CD4-positive, alpha-beta T cell (primary cell): Measurements from ENCODE around the gene ARPC3. TPM values are rescaled to one million over a fixed set of nuclear protein-coding genes. Genes with fewer than 3 reads are reported as not detected.
"Not testable (repeated sequence)": the region's sequence is repeated elsewhere in the genome, so short reads cannot be mapped to it uniquely, and the experiment has no call there.

Experiments used
- ATAC-seq: fragments of 200-7000 bp; cut with Tn5 transposase; one replicate; pipeline ENCODE4 v1.10.0; 2022; ENCODE audit warnings: mild to moderate bottlenecking; ENCODE audit not compliant: poor library complexity
- CTCF ChIA-PET: fragments of 350-600 bp; sonication (Branson Sonifier 250); formaldehyde crosslinking; loops from one replicate; lab custom pipeline; 2021; ENCODE audit warnings: antibody characterized with exemption, inconsistent platforms; lab: Charles Lee
- POLR2A ChIA-PET: fragments of 350-600 bp; sonication (Branson Sonifier 250); formaldehyde crosslinking; loops from one replicate; lab custom pipeline; 2021; ENCODE audit warnings: antibody characterized with exemption, inconsistent platforms; lab: Charles Lee
- DNase-seq, 14 experiments: peaks; one replicate each; pipeline ENCODE4 v3.0.0-alpha.2; 2013 to 2020; ENCODE audit warnings: mixed read lengths in 2 of 14
- H3K27ac ChIP-seq, 2 donors: one replicate each; pipeline versions ENCODE4 v1.5.1 to v1.7.0; 2013; ENCODE audit warnings: low read length in 2 of 2, low read depth in 1 of 2, mild to moderate bottlenecking in 1 of 2
- H3K27me3 ChIP-seq, 2 experiments: 1 replicate in 1 of 2; 2 replicates in 1 of 2; pipeline versions ENCODE4 v1.6.1 to v1.7.0; 2013; ENCODE audit warnings: low read length in 2 of 2, control low read depth in 1 of 2, mild to moderate bottlenecking in 1 of 2, moderate library complexity in 1 of 2; ENCODE audit not compliant: insufficient read depth in 2 of 2, control insufficient read depth in 1 of 2
- H3K36me3 ChIP-seq: one replicate; pipeline ENCODE4 v1.6.1; 2013; ENCODE audit warnings: low read length, control low read depth; ENCODE audit not compliant: insufficient read depth
- H3K4me1 ChIP-seq: one replicate; pipeline ENCODE4 v1.6.1; 2013; ENCODE audit warnings: low read length, control low read depth; ENCODE audit not compliant: insufficient read depth
- H3K4me3 ChIP-seq: one replicate; pipeline ENCODE4 v1.5.1; 2013; ENCODE audit warnings: mild to moderate bottlenecking, low read length, moderate library complexity
- H3K9me3 ChIP-seq, 2 experiments: 1 replicate in 1 of 2; 2 replicates in 1 of 2; pipeline versions ENCODE4 v1.6.1 to v1.7.0; 2013; ENCODE audit warnings: low read length in 2 of 2, mild to moderate bottlenecking in 2 of 2, control low read depth in 1 of 2, moderate library complexity in 1 of 2; ENCODE audit not compliant: control insufficient read depth in 1 of 2, insufficient read depth in 1 of 2
- H3K27ac Mint-ChIP-seq: one replicate; pipeline ENCODE4 v1.8.0; 2020; ENCODE audit warnings: mixed read lengths
- H3K27me3 Mint-ChIP-seq: one replicate; pipeline ENCODE4 v1.8.0; 2021; ENCODE audit warnings: mixed read lengths
- H3K36me3 Mint-ChIP-seq: one replicate; pipeline ENCODE4 v1.8.0; 2021; ENCODE audit warnings: low read depth, mixed read lengths
- H3K4me1 Mint-ChIP-seq: one replicate; pipeline ENCODE4 v1.8.0; 2021; ENCODE audit warnings: low read depth, mixed read lengths
- H3K4me3 Mint-ChIP-seq: one replicate; pipeline ENCODE4 v1.8.0; 2020; ENCODE audit warnings: mild to moderate bottlenecking, mixed read lengths
- H3K9me3 Mint-ChIP-seq: one replicate; pipeline ENCODE4 v1.8.0; 2020; ENCODE audit warnings: mixed read lengths
- intact Hi-C, 2 experiments: fragments of 100-400 bp; cut with DNase I in 1 of 2; cut with micrococcal nuclease in 1 of 2; formaldehyde crosslinking; loops; one replicate each; pipeline versions ENCODE4 v1.15.1 to v1.9.0; 2023 to 2025; cut with DNase I, micrococcal nuclease
- total RNA-seq, 174 experiments: library from RNA in 2 of 174; stranded (reverse) in 2 of 174; gene quantifications; one replicate each; pipeline ENCODE4 v1.2.3 and lab custom pipeline; 2021 to 2026
- TF ChIP-seq, protein P1 (sequence below): fragments of 200-600 bp; IDR thresholded peaks from one replicate; pipeline ENCODE4 v1.8.0; 2022; ENCODE audit warnings: antibody characterized with exemption, mild to moderate bottlenecking

Gene ARPC3
- total RNA-seq, 2 experiments from 2014 or later: 120 to 124 TPM

GRCh38 chr12:110421159-110421661, 28.9 kb downstream of the ARPC3 start:
- POLR2A ChIA-PET: no interaction called here
- CTCF ChIA-PET: interaction anchor here (3.2 kb wide), 1 partner anchor 10 kb away, joined by 19 read pairs; no protein-coding TSS in a partner anchor

DNA sequence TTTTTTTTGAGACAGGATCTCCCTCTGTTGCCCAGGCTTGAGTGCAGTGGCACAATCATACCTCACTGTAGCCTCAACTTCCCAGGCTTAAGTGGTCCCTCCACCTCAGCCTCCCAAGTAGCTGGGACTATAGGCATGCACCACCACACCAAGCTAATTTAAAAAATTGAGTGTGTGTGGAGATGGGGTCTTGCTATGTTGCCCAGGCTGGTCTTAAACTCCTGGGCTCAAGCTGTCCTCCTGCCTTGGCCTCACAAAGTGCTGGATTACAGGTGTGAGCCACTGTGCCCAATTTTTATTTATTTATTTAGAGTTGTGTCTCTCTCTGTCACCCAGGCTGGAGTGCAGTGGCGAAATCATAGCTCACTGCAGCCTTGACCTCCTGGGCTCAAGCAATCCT, 29.5 kb downstream of the ARPC3 start:
- H3K9me3 Mint-ChIP-seq: not testable (repeated sequence)

More at GRCh38 chr12:110421159-110421661, 28.9 kb downstream of the ARPC3 start:
- no peaks in the 10 kb centered on the region for H3K4me1 Mint-ChIP-seq
- no peaks in the 10 kb centered on the region for H3K27me3 ChIP-seq
- TF ChIP-seq, protein P1, sequence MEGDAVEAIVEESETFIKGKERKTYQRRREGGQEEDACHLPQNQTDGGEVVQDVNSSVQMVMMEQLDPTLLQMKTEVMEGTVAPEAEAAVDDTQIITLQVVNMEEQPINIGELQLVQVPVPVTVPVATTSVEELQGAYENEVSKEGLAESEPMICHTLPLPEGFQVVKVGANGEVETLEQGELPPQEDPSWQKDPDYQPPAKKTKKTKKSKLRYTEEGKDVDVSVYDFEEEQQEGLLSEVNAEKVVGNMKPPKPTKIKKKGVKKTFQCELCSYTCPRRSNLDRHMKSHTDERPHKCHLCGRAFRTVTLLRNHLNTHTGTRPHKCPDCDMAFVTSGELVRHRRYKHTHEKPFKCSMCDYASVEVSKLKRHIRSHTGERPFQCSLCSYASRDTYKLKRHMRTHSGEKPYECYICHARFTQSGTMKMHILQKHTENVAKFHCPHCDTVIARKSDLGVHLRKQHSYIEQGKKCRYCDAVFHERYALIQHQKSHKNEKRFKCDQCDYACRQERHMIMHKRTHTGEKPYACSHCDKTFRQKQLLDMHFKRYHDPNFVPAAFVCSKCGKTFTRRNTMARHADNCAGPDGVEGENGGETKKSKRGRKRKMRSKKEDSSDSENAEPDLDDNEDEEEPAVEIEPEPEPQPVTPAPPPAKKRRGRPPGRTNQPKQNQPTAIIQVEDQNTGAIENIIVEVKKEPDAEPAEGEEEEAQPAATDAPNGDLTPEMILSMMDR: no peak
- H3K9me3 Mint-ChIP-seq: no peaks in the 10 kb centered on the region
- no peak overlapping the region for H3K27ac Mint-ChIP-seq
- H3K27ac ChIP-seq: no peak overlapping the region
- H3K36me3 ChIP-seq: no peaks in the 10 kb centered on the region
- ATAC-seq (no peak), DNase-seq (no peak)
- intact Hi-C loops: no loop called here
- H3K27me3 Mint-ChIP-seq: peaks cover 4% of the 10 kb centered on the region
- no peaks in the 10 kb centered on the region for H3K4me1 ChIP-seq
- no peaks in the 10 kb centered on the region for H3K36me3 Mint-ChIP-seq
- H3K9me3 ChIP-seq: no peaks in the 10 kb centered on the region
- H3K4me3 Mint-ChIP-seq: no peak overlapping the region
- H3K4me3 ChIP-seq: no peak overlapping the region

GRCh38 chr12:110417113-110417512, 33.0 kb downstream of the ARPC3 start:
- H3K36me3 Mint-ChIP-seq, intact Hi-C loops, H3K27me3 ChIP-seq, H3K27me3 Mint-ChIP-seq, H3K9me3 Mint-ChIP-seq, H3K4me3 Mint-ChIP-seq, H3K36me3 ChIP-seq, H3K27ac Mint-ChIP-seq, DNase-seq, H3K9me3 ChIP-seq, H3K4me1 Mint-ChIP-seq, ATAC-seq, CTCF ChIA-PET, H3K4me1 ChIP-seq, H3K4me3 ChIP-seq, H3K27ac ChIP-seq: not testable (repeated sequence)
- POLR2A ChIA-PET: interaction anchor here (0.9 kb wide), 1 partner anchor 15 kb away, joined by 3 read pairs; no protein-coding TSS in a partner anchor

More for the DNA sequence above, 29.5 kb downstream of the ARPC3 start:
- H3K4me3 Mint-ChIP-seq, H3K27ac ChIP-seq, DNase-seq, H3K9me3 ChIP-seq, H3K4me3 ChIP-seq, H3K27me3 ChIP-seq, H3K27ac Mint-ChIP-seq, H3K4me1 Mint-ChIP-seq, H3K4me1 ChIP-seq, POLR2A ChIA-PET, H3K36me3 Mint-ChIP-seq, H3K36me3 ChIP-seq, H3K27me3 Mint-ChIP-seq, ATAC-seq, intact Hi-C loops: not testable (repeated sequence)
- CTCF ChIA-PET: interaction anchor here (3.2 kb wide), 1 partner anchor 11 kb away, joined by 19 read pairs; no protein-coding TSS in a partner anchor

DNA sequence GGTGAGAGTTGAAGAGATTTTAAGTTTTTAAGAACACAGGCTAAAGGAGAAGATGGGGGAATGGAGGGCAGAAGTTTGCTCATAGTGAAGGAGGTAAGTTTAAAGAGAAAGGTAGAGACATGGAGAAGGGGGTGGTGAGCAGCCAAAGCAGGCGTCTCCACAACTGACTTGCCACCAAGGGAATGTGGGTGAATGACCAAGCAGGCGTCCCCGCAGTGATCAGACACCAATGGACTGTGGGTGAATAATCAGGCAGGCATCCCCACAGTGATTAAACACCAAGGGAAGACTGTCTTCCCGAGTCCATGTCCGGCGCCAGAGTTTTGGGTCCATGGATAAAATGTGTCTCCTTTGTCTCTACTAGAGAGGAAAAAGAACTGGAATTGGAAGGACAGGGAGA, 40.1 kb downstream of the ARPC3 start:
- H3K4me3 Mint-ChIP-seq, intact Hi-C loops, H3K4me3 ChIP-seq, H3K36me3 ChIP-seq, ATAC-seq, H3K9me3 ChIP-seq, H3K9me3 Mint-ChIP-seq, H3K4me1 Mint-ChIP-seq, H3K27ac ChIP-seq, H3K4me1 ChIP-seq, CTCF ChIA-PET, POLR2A ChIA-PET, H3K27ac Mint-ChIP-seq, DNase-seq, H3K27me3 ChIP-seq, H3K36me3 Mint-ChIP-seq, H3K27me3 Mint-ChIP-seq: not testable (repeated sequence)

GRCh38 chr12:110405126-110405662, 44.9 kb downstream of the ARPC3 start:
- not testable (repeated sequence) for H3K4me3 ChIP-seq, H3K27ac ChIP-seq, H3K4me3 Mint-ChIP-seq, H3K9me3 Mint-ChIP-seq, H3K9me3 ChIP-seq, H3K27me3 ChIP-seq, H3K27me3 Mint-ChIP-seq, ATAC-seq, DNase-seq, H3K27ac Mint-ChIP-seq
- Histone ChIP-seq H3K36me3 (peaks cover 13% of the 10 kb centered on the region), H3K4me1 (peaks cover 26% of the 10 kb centered on the region)
- POLR2A ChIA-PET: interaction anchor here (1.0 to 2.2 kb wide), 2 partner anchors 63 to 125 kb away, joined by 3 to 12 read pairs; partner anchors contain the start of genes FAM216A and GPN3
- CTCF ChIA-PET: interaction anchor here (0.6 to 3.7 kb wide), 3 partner anchors 26 to 1540 kb away, joined by 3 to 10 read pairs (median 4); partner anchors contain the start of gene ARPC3
- H3K4me1 Mint-ChIP-seq: peaks cover 31% of the 10 kb centered on the region
- H3K36me3 Mint-ChIP-seq: peaks cover 24% of the 10 kb centered on the region
- intact Hi-C loops: loop anchor here (5.0 to 10.0 kb wide), 5 partner anchors 42 to 690 kb away; partner anchors contain the start of genes ANKRD13A (in 1 of the 2), FAM222A (in 1 of the 2), GIT2 (in 1 of the 2) and IFT81 (in 1 of the 2)
